DND-41 (cell line): ENCODE data around the gene CDK19.

Experiments used
- EZH2 ChIP-seq: IDR thresholded peaks from 3 replicates; pipeline ENCODE4 v1.6.1; 2012; ENCODE audit warnings: borderline replicate concordance, low read depth, mild to moderate bottlenecking, moderate library complexity, low read length, inconsistent platforms; ENCODE audit not compliant: severe bottlenecking
- TF ChIP-seq, protein P1 (sequence below): IDR thresholded peaks from 2 replicates; pipeline ENCODE4 v1.5.1; 2012; ENCODE audit warnings: borderline replicate concordance, low read length, moderate library complexity, mild to moderate bottlenecking; ENCODE audit not compliant: poor library complexity, severe bottlenecking; ENCODE audit errors: extremely low read depth

- TF ChIP-seq, protein P1, sequence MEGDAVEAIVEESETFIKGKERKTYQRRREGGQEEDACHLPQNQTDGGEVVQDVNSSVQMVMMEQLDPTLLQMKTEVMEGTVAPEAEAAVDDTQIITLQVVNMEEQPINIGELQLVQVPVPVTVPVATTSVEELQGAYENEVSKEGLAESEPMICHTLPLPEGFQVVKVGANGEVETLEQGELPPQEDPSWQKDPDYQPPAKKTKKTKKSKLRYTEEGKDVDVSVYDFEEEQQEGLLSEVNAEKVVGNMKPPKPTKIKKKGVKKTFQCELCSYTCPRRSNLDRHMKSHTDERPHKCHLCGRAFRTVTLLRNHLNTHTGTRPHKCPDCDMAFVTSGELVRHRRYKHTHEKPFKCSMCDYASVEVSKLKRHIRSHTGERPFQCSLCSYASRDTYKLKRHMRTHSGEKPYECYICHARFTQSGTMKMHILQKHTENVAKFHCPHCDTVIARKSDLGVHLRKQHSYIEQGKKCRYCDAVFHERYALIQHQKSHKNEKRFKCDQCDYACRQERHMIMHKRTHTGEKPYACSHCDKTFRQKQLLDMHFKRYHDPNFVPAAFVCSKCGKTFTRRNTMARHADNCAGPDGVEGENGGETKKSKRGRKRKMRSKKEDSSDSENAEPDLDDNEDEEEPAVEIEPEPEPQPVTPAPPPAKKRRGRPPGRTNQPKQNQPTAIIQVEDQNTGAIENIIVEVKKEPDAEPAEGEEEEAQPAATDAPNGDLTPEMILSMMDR: no peak
- TF ChIP-seq EZH2: no peak
Observed at GRCh38 chr6:110705543-110705942, 109.7 kb downstream of the CDK19 start.
